GM12875 (cell line): Measurements from ENCODE around the gene SLCO3A1.
"Not testable (repeated sequence)": the region's sequence is repeated elsewhere in the genome, so short reads cannot be mapped to it uniquely, and the experiment has no call there.

ENCODE experiments used
- H3K4me3 ChIP-seq: one replicate; pipeline ENCODE4 v1.5.1; 2011; ENCODE audit warnings: low read depth, low read length, control low read depth
- TF ChIP-seq, protein P1 (sequence below): IDR thresholded peaks from 2 replicates; pipeline ENCODE4 v1.5.1; 2011; ENCODE audit warnings: low read depth, mild to moderate bottlenecking, control low read depth, inconsistent platforms, low read length, moderate library complexity, borderline replicate concordance; ENCODE audit not compliant: insufficient read depth

SLCO3A1 gene

DNA sequence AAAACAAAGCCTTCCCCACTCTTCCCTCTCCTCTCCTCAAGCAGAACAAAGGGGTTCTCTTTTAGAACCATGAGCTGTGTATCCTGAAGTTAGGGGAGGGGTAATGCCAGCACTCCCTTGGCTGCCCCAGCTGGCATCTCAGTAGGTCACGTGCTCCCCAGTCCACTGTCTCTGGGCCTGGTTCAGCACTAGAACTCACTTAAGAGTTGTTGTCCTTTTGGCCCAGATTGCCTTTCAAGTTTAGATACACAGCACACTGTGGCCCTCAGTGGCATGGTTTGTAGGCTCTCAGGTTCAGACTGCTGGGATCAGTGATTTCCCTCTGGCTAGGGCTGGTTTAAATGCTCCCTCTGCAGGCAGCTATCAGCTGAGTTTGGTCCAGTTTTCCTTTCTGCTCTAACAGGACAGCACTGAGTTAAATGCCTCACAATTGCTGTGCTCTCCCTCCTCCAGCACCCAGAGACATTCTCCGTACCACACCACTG, 351.8 kb downstream of the SLCO3A1 start:
- TF ChIP-seq, protein P1, sequence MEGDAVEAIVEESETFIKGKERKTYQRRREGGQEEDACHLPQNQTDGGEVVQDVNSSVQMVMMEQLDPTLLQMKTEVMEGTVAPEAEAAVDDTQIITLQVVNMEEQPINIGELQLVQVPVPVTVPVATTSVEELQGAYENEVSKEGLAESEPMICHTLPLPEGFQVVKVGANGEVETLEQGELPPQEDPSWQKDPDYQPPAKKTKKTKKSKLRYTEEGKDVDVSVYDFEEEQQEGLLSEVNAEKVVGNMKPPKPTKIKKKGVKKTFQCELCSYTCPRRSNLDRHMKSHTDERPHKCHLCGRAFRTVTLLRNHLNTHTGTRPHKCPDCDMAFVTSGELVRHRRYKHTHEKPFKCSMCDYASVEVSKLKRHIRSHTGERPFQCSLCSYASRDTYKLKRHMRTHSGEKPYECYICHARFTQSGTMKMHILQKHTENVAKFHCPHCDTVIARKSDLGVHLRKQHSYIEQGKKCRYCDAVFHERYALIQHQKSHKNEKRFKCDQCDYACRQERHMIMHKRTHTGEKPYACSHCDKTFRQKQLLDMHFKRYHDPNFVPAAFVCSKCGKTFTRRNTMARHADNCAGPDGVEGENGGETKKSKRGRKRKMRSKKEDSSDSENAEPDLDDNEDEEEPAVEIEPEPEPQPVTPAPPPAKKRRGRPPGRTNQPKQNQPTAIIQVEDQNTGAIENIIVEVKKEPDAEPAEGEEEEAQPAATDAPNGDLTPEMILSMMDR: no peak
- H3K4me3 ChIP-seq: no peak overlapping the region

DNA sequence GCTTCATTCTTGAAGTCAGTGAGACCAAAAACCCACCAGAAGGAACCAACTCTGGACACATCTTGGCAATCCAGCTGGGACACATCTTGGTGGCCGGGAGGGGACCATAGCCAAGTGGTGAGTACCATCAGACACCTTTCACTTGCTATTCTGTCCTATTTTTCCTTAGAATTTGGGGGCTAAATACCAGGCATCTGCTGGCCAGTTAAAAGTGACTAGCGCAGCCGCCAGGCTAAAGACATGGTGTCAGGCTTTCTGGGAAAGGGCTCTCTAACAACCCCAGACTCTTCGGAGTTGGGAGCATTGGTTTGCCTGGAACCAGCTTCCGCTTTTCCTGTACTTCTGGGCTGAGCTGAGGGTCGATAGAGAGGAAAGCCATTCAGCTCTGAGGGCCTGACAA, 354.1 kb downstream of the SLCO3A1 start:
- not testable (repeated sequence) for H3K4me3 ChIP-seq
